NCI-H69 (cell line): Measurements from ENCODE around the gene SLC39A13.

Experiments used
- DNase-seq: peaks from one replicate; lab custom pipeline; 2025; lab: John Stamatoyannopoulos, UW

Gene SLC39A13

DNA sequence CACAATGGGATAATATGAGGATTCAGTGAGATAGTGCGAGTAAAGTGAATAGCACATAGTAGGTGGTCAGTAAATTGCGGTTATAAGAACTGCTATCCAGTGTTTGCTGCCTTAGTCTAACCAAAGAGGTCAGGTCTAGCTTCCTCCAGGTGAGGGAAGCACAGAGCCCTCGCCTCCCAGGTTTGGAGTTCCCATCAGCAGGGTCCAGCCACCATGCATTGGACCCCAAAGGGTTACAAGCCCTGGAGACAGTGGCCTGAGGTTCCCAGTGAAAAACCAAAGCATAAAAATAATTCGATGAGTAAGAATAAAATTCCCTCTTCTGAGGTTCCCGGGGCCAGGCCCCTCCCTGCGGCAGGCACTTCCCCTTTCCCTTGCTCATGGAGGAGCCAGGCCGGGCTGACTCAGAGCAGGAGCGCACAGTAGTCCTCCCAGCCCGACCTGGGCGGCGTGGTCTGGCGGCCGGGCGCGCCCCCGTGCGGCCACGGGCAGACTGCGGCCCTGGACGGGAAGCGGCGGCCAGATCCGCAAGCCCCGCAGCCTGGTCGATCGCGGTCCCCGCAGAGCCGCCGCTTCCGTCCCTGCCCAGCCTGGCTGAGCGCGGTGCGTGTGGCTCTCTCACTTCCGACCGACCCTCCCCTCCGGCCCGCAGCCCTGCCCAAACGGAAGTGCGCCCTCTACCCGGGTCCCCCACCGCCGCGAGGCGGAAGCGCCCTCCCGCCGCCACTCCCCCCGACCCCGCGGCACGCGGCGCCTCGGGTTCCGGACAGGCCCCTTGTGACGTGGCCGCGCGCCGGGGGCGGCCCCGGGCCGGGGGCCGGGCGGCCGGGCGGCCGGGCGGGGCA lies at the start of gene SLC39A13:
TSS of gene SLC39A13 (plus strand) at position 845 of the 845 bp plus-strand sequence. CDS start 1,505 bp downstream, outside the sequence.
- DNase-seq = peak; percentile 98

DNA sequence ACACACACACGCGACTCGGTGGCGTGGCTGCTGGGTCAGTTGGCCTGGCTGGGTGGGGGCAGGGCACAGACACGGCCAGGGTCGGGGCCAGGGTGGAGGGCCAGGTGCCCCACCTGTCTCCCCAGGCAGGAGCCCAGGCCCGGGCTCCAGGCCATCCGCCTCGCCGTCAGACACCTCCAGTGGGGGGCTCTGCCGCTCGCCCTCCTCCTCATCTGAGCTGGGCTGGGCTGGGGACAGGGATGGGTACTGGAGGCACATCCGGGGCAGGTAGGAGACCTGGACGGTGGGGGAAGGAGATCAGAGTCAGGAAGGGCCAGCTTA lies 49.7 kb upstream of the SLC39A13 start:
- no peak for DNase-seq

DNA sequence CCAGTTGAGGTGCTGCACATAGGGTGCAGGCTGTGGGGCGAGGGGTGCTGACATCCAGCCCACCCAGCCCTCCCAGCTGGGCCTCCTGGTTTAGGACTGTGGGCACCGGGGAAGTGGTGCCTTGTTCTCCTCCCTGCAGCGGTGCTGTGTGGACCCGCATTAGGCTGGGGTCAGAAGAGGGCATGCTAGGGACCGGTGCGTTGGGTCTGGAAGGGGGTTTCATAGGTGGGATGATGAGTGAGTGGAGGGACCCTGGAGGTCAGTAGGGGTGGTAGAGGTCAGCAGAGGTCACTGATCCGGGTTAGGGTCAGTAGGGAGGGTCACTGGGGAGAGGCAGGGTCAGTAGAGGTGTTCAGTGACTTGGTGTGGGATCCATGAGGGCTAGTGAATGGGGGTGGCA lies 49.2 kb upstream of the SLC39A13 start:
- DNase-seq = no peak

DNA sequence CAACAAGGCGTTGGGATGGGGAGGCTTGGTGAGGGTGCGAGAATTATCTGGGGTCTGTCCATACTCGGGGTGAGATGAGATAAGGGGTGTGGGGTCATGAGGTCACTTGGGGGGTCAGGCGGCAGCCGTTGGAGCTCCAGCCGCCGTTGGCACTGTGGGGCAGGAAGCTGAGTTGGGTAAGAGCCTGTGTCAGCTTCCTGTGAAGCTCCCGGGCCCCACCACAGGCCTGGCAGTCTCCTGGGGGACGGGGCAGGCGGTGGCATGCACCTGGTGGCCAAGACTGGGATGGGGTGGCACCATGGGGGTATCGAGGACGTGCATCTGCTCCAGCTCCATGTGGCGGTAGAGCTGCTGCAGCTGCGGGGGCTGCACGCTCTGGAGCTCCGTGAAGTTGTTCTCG lies 48.8 kb upstream of the SLC39A13 start:
- DNase-seq = no peak

DNA sequence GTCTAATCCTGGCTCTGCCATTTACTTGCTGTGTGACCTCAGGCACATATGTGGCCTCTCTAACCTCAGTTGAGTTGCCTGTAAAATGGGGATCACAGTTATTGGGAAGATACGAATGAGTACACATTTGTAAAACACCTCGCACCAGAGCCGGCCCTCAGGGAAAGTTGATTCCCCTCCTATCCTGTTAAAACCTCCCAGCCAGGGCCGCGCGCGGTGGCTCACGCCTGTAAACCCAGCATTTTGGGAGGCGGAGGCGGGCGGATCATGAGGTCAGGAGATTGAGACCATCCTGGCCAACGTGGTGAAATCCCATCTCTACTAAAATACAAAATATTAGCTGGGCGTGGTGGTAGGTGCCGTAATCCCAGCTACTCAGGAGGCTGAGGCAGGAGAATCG lies 48.0 kb upstream of the SLC39A13 start:
- DNase-seq = no peak

DNA sequence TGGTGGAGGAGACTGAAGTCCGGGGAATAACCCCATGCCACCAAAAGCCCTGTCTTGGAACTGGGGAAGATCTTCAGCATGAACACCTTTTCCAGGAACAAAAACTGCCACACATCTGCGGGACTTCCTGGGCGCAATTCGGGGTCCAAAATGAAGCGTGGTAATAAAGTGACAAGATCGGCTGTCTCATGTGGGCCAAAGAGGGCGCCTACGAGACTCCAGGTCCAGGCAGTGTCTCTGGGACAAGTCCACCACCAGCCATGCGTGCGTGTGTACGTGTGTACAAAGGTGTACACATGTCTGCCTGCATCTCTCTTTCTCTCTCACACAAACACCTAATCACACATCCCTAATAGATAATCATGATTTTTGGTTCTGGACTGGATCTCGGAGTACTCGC lies 47.0 kb upstream of the SLC39A13 start:
- no peak for DNase-seq

DNA sequence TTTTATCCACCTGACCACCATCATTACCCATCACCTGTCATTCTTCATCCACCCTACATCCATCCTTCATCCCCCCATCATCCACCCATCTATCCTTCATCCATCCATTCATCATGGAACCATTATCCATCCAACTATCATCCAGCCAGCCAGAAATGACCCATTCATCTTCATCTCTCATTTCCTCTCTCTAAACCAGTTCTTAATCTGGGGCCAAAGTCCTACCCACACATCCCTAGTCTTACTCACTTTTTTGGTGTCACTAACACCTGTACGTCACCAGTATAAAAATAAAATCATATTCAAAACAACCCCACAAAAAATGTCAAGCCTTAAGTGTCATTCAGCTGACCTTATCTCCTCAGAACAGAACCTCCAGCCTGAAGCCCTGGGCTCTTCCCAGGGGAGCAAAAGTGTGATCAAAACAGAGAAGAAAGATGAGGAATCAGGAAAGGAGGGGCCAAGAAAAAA lies 42.3 kb upstream of the SLC39A13 start:
- no peak for DNase-seq

DNA sequence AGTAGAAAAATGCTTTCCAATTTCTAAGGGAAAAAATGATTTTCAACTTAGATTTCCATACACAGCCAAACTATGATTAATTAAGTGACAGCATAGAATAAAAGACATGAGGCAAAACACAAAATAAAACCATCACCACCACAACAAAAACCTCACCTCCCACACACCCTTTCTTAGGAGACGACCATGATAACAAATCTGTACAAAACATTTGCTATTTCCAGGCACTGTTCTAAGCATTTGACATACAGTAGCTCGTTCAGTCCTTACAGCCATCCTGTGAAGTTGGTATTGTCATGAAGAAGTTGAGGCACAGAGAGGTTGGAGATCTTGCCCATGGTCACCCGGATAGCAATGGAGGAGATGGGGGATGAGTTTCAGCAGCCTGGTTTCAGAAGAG lies 38.7 kb upstream of the SLC39A13 start:
- DNase-seq = no peak

DNA sequence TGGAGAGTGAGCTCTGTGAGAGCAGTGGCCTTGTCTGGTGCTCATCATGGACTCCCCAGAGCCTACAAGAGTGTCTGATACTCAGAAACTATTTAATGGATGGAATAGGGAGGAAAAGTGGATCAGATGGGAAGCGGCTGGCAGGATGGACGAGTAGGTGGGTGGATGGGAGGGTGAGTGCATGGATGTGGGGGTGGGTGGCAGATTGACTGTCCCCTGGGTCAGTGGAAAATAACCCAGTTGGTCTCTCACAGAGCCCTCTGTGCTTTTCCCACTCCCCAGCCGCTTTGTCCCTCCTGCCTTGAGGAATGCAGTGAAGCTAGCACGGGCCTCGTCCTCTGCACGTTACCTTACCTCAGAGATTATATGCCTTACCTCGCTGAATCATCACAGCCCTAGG lies 36.0 kb upstream of the SLC39A13 start:
- no peak for DNase-seq

DNA sequence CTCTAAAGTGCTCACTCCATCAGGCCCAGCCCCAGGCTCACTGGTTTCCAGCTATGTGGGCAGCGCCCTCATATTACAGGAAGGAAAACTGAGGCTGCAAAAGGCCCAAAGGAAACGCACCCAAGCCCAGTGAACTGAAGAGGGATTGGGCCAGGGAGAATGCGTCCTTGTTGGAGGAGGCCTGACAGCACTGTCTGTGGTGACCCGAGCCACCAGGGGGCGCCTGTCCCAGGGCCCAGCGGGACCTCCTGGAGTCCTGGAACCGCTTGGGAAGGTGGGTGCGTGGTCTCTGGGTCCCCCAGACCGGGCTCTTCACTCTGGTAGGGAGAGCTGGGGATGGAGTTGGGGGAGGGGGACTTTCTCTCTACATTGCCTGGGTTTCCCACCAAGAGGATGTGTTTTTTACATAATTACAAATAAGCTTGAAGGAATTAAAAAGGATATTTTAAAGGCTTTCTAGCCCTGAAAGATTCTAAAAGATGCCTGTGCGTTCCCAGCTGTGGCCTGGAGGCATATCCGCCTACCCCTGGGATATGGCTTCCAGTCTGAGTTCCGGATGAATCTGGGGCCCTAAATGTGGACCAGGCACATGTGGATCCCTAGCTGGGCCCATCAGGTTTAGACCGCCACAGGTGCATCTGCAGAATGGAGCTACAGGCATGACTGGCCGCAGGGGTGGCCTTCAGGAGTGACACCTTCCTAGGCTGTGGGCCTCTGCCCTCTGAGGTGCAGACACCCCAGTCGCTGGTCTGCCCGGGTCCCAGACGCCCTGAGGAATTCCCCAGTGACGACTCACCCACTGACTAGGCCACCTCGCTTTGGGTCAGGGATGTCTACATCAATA lies 34.3 kb upstream of the SLC39A13 start:
- DNase-seq = peak; percentile 81

DNA sequence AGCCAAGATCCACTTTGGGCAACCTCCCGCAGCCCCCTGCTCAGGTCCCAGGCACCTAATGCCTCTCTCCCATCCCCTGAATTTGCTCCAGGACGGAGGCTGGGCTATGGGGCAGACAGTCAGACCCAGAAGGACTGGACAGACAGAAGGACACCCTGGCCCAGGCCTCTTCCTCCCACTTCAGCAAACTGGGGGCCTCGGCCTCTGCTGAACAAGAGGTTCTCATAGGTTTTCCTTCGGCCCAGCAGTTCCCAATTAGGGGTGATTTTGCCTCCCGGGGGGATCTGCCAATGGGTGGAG lies 33.7 kb upstream of the SLC39A13 start:
- no peak for DNase-seq

DNA sequence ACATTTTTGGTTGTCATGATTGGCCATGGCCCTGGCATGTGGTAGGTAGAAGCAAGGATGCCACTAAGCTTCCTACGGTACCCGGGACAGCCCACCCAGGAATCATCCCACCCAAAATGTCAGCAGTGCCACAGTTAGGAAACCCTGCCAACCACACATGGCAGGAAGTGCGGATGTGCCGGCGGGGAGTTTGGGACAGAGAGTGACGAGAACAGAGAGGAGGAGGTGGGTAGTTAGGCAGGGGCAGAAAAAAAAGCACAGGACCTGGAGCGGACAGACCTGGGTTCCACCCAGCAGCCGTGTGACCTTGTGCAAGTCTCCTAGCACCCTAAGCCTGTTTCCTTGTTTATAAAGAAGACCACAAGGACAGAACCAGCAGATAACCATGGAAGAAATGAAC lies 33.4 kb upstream of the SLC39A13 start:
- no peak for DNase-seq

DNA sequence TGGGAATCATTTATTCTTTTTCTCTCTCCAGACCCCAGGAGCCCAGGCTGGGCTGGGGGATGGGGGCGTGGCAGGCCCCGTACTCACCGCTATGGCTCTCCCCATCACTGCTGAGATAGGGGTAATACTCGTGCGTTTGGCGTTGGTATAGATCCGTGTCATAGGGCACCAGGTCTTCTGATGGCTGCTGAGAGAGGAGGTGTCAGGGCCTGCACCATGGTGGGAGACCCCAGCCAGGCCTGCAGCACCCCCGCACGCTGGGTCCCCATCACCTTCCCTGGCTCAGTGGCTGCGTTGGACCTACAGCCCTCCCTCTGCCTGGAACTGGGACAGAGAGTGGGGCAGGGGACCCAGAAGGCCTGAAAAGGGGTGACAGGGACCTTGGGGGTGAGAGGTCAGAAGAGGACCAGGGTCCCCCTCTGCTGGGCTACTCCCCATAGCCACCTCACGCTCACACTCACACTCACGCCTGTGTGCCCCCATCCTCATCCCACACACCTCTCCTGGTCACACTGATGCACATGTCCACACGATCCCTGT lies 32.8 kb upstream of the SLC39A13 start:
- no peak for DNase-seq

DNA sequence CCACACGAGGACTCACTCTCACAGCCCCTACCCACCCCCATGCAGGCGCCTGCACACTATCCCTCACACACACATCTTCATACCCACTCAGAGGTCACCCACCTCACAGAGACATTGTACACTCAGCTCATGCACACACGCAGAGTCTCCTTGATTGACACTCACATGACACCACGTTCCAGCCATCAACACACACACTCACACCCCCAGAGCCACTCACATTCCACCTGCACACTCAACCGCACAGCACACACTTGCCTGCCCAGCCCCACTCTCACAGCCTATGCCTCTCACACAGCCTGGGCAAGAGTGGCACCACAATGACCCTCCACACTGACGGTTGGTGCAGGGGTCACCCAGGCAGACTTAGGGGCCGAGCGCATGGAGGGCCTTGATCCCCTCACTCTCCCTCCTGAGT lies 32.3 kb upstream of the SLC39A13 start:
- no peak for DNase-seq

DNA sequence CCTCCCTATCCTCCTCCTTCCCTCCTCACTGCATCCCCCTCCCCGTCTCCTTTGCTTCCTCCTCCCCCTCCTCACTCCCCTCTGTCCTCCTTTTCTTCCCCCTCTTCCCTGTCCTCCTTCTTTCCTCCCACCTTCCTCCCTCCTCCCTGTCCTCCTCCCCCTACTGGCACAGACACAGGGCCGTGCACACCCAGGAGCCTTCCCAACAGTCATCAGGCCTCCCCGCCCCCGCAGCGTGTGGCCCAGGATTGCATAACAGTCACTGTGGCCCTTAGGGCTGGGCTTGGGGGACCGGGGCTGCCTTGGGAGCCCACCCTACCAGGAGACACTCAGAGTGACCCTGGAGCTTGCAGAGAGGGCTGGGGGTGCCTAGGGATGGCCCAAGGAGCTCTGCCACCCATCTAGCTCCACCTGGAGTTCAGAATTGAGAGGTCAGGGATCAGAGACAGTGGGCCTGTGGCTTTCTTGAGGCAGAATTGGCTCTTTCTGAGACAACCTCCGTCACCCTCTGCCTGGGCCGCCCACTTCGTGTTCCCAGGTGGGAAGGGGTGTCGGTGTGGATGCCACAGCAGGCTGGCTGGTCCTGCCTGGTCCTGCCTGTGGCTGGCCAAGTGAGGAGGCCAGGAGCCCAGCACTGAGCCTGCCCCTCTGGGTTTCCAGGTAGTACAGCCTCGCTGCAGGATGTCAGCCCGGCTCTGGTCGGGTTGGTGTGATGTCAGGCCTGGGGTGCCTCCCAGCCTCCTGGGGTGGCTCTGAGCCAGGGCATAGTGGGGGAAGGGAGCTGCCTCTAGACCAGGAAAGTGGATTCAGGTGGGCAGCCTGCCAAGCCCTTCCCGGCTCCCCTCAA lies 31.6 kb upstream of the SLC39A13 start:
- no peak for DNase-seq

DNA sequence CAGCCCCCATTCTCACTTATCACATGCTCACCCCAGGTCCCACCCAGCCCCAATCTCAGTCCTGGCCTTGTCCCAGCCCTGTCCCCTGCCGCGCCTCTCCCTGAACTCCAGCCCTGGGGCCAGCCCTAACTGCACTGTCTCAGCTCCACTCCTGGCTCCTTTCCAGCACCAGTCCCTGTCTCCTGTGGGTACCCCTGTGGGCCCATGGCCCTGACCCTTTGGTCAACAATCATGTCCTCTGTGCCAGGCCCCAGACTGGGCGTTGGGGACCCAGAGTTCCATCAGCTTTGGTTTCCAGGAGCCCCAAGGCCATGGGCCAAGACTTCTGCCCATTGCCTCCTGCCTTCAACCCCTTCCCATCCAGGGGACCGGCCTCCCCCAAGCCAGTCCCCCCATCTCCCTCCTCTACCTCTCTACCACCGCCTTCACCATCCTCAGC lies 30.8 kb upstream of the SLC39A13 start:
- no peak for DNase-seq

DNA sequence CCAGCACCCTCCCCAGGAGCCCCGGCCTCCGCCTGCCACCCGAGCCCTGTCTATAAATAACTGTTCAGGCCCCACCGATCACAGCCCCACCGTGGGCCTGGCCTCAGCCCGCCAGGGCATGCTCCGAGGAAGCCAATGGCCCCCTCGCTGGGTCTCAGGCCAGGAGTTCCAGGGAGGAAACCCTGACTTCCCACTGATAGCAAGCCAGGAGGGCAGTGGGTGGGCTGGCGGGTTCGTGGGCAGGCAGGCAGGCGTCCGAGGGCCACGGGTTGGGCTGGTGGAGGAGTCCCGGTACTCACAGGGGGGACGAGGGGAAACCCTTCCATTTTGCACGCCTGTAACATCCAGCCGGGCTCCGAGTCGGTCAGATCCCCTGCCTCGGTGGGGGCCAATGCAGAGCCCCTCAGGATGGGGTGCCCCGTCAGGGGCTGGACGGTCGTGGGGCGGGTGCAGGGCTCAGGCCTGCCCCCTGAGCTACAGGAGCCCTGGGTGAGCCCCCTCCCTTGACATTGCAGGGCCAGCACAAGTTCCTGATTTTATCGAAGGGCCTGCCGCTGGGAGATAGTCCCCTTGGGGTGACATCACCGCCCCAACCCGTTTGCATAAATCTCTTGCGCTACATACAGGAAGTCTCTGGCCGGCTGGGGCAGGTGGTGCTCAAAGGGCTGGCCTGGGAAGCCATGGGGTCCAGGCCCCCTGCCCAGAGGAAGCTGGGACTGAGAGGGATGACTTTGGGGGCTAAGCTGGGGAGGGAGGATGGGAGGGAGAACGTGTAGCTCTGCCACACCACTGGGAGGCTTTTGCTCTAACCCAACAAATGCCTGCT lies 30.2 kb upstream of the SLC39A13 start, which contains the start of gene SPI1:
TSS of gene SPI1 (minus strand) at position 538 of the 826 bp plus-strand sequence. CDS start at position 344, 194 bp downstream.
- no peak for DNase-seq

DNA sequence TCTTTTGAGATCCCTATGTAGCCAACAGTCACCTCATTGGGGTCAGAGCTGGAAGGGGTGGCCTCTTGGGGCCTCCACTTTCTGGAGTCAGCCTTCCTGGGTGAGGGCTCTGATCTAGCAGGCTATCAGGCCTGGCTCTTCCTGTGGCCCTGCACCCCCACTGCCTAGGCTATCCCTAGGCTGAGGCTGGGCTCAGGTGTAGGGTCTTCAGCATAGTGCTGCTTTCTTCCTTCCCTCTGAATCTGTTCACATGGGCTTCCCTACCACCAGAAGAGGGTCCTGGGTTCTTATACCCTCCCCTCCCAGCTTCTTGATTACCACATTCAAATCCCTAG lies 29.6 kb upstream of the SLC39A13 start:
- DNase-seq = no peak

DNA sequence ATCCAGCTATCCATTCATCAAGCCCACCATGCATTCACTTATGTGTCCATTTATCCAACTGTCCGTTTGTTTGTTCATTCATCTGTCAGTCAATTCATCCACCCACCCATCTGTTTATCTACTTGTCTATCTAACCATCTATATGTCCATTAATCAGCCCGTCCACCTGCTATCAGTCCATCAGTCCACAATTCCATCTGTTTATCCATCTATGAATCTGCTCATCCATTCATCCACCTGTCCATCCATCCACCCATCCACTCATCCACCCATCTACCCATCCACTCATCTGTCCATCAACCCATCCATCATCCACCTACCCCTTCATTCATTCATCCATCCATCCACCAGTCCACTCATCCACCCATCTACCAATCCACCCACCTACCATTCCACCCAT lies 29.1 kb upstream of the SLC39A13 start:
- DNase-seq = no peak

DNA sequence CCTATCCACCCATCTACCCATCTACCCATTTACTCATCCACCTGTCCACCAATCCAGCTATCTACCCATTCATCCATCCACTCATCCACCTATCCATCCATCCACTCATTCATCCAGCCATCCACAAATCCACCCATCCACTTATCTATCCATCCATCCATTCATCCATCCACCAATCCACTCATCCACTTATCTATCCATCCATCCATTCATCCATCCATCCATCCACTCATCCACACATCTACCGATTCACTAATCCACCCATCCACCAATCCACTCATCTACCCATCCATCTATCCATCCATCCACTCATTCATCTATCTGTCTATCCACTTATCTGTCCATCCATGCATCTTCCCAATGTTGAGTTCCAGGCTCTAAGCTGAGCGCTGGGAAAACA lies 28.3 kb upstream of the SLC39A13 start:
- DNase-seq = no peak

DNA sequence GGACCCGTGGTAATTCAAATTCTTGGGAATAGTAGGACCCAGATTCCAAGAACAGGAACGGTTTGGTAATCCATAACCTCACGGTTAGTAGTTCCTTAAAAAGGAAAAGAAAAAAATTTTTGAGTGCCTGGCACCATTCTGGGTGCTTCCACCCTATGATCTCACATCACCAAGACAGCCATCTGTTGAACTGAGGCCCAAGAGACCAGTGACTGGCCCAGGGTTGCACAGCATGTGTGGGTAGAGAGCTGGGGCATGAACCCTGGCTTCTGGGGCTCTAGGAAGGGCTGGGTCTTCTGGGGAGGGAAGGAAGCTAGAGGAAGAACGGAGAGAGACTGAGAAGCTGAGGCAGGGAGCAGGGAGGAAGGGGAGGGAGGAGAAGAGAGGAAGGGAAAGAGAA lies 25.3 kb upstream of the SLC39A13 start:
- DNase-seq = no peak
